Bronchial epithelial cell (primary cell): Measurements from ENCODE around the gene TMPRSS11F. TPM values are rescaled to one million over a fixed set of nuclear protein-coding genes. Genes with fewer than 3 reads are reported as not detected.

Source experiments
- DNase-seq: peaks from one replicate; pipeline ENCODE4 v3.0.0-alpha.2; 2010; ENCODE audit warnings: low read depth
- FAIRE-seq: peaks from 2 replicates; lab custom pipeline; 2011; peaks lifted over from hg19 to GRCh38; lab: Jason Lieb, UNC
- H3K27me3 ChIP-seq: 2 replicates; pipeline ENCODE4 v1.5.1; 2011; ENCODE audit warnings: low read length; ENCODE audit not compliant: control insufficient read depth, insufficient read depth
- H3K36me3 ChIP-seq: 2 replicates; pipeline ENCODE4 v1.5.1; 2011; ENCODE audit warnings: low read length; ENCODE audit not compliant: control insufficient read depth, insufficient read depth
- H3K4me3 ChIP-seq: 2 replicates; pipeline ENCODE4 v1.5.1; 2011; ENCODE audit warnings: mild to moderate bottlenecking, low read depth, low read length, control low read depth
- CTCF ChIP-seq: IDR thresholded peaks from 2 replicates; pipeline ENCODE4 v1.5.1; 2011; ENCODE audit warnings: mild to moderate bottlenecking, moderate library complexity, low read length, control low read depth, inconsistent platforms; ENCODE audit not compliant: insufficient read depth, severe bottlenecking
- total RNA-seq: library from RNA; depleted of rRNA; stranded (reverse); fragments of >200 nt; gene quantifications from 2 replicates; pipeline ENCODE4 v1.2.1, GENCODE V29; 2014

The TMPRSS11F gene
- total RNA-seq, 1 donor from 2014 or later = 1.6 TPM

GRCh38 chr4:68119921-68120320 lies 9.7 kb downstream of the TMPRSS11F start:
- no peak for TF ChIP-seq CTCF
- no peaks in the 10 kb centered on the region for H3K27me3 ChIP-seq
- no peak for DNase-seq
- no peak overlapping the region for H3K4me3 ChIP-seq
- FAIRE-seq = no peak
- H3K36me3 ChIP-seq = no peaks in the 10 kb centered on the region

GRCh38 chr4:68110441-68110840 lies 19.2 kb downstream of the TMPRSS11F start:
- FAIRE-seq (no peak), DNase-seq (no peak)
- Histone ChIP-seq H3K27me3 (no peaks in the 10 kb centered on the region), H3K36me3 (no peaks in the 10 kb centered on the region), H3K4me3 (no peak overlapping the region)
- TF ChIP-seq CTCF = no peak

GRCh38 chr4:68109868-68110267 lies 19.8 kb downstream of the TMPRSS11F start:
- no peak for TF ChIP-seq CTCF
- FAIRE-seq = no peak
- Histone ChIP-seq H3K4me3 (no peak overlapping the region), H3K27me3 (no peaks in the 10 kb centered on the region), H3K36me3 (no peaks in the 10 kb centered on the region)
- no peak for DNase-seq

- Histone ChIP-seq H3K27me3 (no peaks in the 10 kb centered on the region), H3K4me3 (no peak overlapping the region), H3K36me3 (no peaks in the 10 kb centered on the region)
- FAIRE-seq (no peak), DNase-seq (no peak)
- TF ChIP-seq CTCF = no peak
Measured at GRCh38 chr4:68082758-68083157, 46.9 kb downstream of the TMPRSS11F start.

GRCh38 chr4:68079928-68080327 lies 49.7 kb downstream of the TMPRSS11F start:
- TF ChIP-seq CTCF = no peak
- no peaks in the 10 kb centered on the region for H3K27me3 ChIP-seq
- FAIRE-seq (no peak), DNase-seq (peak; percentile 68)
- H3K36me3 ChIP-seq = no peaks in the 10 kb centered on the region
- no peak overlapping the region for H3K4me3 ChIP-seq

- no peak overlapping the region for H3K4me3 ChIP-seq
- no peaks in the 10 kb centered on the region for H3K27me3 ChIP-seq
- FAIRE-seq (no peak), DNase-seq (no peak)
- TF ChIP-seq CTCF = no peak
- no peaks in the 10 kb centered on the region for H3K36me3 ChIP-seq
Measured at GRCh38 chr4:68077737-68078136, 51.9 kb downstream of the TMPRSS11F start.
